GM12891 (cell line): ENCODE data around the gene EDARADD.

Source experiments
- DNase-seq: peaks from one replicate; pipeline ENCODE4 v3.0.0; 2011; ENCODE audit warnings: low spot score; ENCODE audit not compliant: insufficient read length
- FAIRE-seq: peaks from 2 replicates; lab custom pipeline; 2011; peaks lifted over from hg19 to GRCh38; lab: Jason Lieb, UNC
- PAX5 ChIP-seq: IDR thresholded peaks from 2 replicates; pipeline ENCODE4 v1.6.1; 2011; ENCODE audit warnings: low read length, moderate library complexity, mild to moderate bottlenecking; ENCODE audit not compliant: insufficient read depth, severe bottlenecking
- POLR2A ChIP-seq: IDR thresholded peaks from 2 replicates; pipeline ENCODE4 v1.6.1; 2011; ENCODE audit warnings: low read depth, low read length, control low read depth
- POLR2AphosphoS5 ChIP-seq: IDR thresholded peaks from 2 replicates; pipeline ENCODE4 v1.6.1; 2011; ENCODE audit warnings: low read depth, low read length, control low read depth
- POU2F2 ChIP-seq: IDR thresholded peaks from 2 replicates; pipeline ENCODE4 v1.6.1; 2011; ENCODE audit warnings: low read depth, mild to moderate bottlenecking, control low read depth, low read length, moderate library complexity
- SPI1 ChIP-seq: IDR thresholded peaks from 2 replicates; pipeline ENCODE4 v1.6.1; 2011; ENCODE audit warnings: low read depth, low read length, control low read depth
- TAF1 ChIP-seq: IDR thresholded peaks from 2 replicates; pipeline ENCODE4 v1.6.1; 2011; ENCODE audit warnings: low read depth, low read length, control low read depth

EDARADD gene

GRCh38 chr1:236391008-236391407 lies 3.1 kb upstream of the EDARADD start:
- no peak for TF ChIP-seq TAF1
- no peak for TF ChIP-seq POLR2A
- TF ChIP-seq POLR2AphosphoS5 = no peak
- no peak for TF ChIP-seq SPI1
- no peak for TF ChIP-seq PAX5
- no peak for TF ChIP-seq POU2F2
- no peak for FAIRE-seq
- DNase-seq = no peak

GRCh38 chr1:236392182-236392581 lies 1.9 kb upstream of the EDARADD start:
- no peak for DNase-seq
- no peak for FAIRE-seq
- TF ChIP-seq POLR2AphosphoS5 (no peak), POU2F2 (no peak), POLR2A (no peak), PAX5 (no peak), SPI1 (no peak), TAF1 (no peak)

- no peak for TF ChIP-seq TAF1
- no peak for TF ChIP-seq PAX5
- TF ChIP-seq POU2F2 = no peak
- no peak for TF ChIP-seq SPI1
- TF ChIP-seq POLR2AphosphoS5 = no peak
- TF ChIP-seq POLR2A = no peak
- DNase-seq (no peak), FAIRE-seq (no peak)
These were observed 768 bp downstream of the EDARADD start for GRCh38 chr1:236394879-236395229.

DNA sequence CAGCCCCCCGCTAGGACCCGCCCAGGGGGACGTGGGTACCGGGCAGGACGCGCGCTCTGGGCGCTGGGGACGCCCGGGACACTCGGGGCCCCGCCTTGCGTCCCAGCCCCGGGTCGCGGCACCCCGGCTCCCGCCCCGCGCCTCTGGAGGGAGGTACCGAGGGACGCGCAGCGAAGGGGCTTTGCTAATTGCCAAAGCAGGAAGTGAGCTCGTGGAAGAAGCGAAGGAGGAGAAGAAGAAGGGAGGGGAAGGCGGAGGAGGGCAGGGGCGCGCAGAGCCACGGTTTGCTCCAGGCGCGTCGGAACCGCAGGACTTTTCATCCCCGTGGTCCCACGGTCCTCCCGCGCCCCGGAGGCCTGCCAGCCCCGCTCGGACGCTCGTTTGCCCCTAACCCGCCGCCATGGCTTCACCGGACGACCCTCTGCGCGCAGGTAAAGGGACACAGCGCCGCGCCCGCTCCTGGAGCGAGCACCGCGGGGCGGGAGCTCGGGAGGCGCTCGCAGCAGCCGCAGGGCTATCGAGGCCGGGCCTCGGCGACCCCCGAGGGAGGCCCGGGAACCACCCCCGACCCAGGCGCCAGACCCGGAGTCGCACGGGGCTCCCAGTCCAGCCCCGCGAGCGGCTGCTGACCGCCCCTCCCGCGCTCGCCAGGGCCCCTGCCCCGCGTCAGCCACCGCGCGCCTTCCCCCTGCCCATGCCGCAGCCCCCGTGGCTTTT lies 1.3 kb downstream of the EDARADD start:
- FAIRE-seq (peak; percentile 73), DNase-seq (peak; percentile 55)
- no peak for TF ChIP-seq POLR2A
- no peak for TF ChIP-seq PAX5
- TF ChIP-seq POLR2AphosphoS5 = no peak
- TF ChIP-seq POU2F2 = no peak
- TF ChIP-seq SPI1 = no peak
- TF ChIP-seq TAF1 = no peak

DNA sequence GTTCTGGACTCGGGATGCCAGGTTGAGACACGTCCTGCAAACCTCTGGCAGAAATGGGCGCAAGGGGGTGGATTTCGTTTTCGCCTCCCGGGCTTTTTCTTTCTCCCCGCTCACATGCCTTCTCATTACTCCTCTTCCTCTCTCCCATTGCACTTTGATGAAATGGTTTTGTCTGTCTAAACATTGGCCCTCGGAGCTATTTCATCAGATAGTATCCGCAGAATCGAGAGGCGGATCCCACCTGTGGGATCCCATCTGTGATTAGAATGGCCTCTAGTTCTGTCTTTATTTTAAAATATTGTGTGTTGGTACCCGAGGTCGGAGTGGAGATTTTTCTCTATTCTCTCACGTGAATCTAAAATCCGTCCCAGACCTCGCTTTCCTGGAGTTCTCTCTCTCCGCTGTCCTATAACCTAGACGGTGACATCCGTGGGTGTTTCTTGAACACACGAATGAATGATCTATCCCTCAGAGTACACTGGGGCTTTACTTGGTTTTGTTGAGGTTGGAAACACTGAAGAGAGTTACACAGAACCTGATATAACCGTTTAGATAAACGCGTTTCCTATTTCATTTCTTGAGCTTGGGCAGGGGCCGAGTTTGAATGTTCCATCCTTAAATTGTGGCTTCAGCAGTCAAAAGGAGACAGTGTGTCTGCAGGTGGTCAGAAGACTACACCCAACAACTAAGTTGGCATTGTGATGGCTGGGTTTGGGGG lies 2.0 kb downstream of the EDARADD start:
- TF ChIP-seq POLR2A (no peak), PAX5 (no peak), SPI1 (no peak), POLR2AphosphoS5 (no peak), TAF1 (no peak), POU2F2 (no peak)
- FAIRE-seq (no peak), DNase-seq (no peak)

DNA sequence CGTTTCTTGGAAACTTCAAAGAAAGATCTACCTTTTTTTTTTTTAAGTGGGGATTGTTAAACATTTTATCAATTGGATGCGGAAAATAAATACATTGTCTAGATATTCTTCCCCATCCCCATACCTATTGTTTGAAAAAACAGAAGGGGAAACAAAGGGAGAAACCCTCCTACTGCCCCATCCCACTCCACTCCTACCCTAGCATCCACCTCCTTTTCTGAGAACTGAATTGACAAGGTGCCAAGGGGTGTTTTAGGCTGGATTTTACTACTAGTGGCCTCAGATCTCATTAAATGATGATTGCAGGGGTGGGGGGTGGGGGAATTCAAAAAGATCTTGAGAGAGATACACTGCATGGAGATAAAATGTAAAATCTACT lies 2.6 kb downstream of the EDARADD start:
- DNase-seq (no peak), FAIRE-seq (no peak)
- TF ChIP-seq POU2F2 = no peak
- no peak for TF ChIP-seq POLR2AphosphoS5
- no peak for TF ChIP-seq SPI1
- TF ChIP-seq POLR2A = no peak
- no peak for TF ChIP-seq TAF1
- no peak for TF ChIP-seq PAX5

DNA sequence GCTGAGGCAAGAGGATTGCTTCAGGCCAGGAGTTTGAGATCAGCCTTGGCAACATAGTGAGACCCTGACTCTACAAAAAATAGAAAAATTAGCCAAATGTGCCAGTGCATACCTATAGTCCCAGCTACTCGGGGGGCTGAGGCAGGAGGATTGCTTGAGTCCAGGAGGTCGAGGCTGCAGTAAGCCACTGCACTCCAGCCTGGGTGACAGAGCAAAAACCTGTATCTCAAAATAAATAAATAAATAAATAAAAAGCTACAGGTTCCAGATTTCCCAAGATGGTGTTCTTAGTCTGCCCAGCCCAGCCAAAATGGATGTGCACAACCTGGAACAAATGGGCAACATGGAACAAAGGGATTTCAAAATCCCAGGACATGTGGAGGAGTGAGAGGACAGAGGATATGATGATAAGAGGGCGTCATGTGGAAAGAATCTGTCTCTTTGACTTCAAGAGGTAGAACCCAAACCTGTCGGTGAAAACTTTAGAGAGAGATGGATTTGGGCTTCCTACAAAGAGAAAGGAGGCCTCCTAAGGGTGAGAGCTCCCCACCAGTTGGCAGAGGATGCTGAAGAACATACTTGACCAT lies 3.2 kb downstream of the EDARADD start:
- DNase-seq = no peak
- TF ChIP-seq POLR2A = no peak
- FAIRE-seq = no peak

DNA sequence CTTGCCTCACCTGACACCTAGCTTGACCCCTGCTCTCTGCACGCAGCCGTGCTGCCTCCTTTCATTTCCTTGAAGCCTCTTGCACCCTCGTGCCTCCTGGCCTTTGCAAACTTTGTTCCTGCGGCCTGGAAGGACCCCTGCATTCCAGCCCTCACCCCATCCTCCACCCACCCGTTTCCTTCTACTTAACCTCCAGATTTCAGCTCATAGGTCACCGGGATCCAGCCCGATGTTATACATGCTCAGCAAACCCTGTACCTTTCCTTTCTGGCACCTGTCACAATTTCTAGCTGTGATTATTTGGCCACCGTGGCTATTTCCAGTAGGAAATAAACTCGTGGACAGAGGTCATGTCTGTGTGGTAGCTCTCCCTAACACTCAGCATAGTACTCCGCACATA lies 4.5 kb downstream of the EDARADD start:
- no peak for TF ChIP-seq TAF1
- no peak for TF ChIP-seq SPI1
- no peak for TF ChIP-seq PAX5
- TF ChIP-seq POLR2A = no peak
- no peak for TF ChIP-seq POLR2AphosphoS5
- TF ChIP-seq POU2F2 = no peak
- FAIRE-seq (no peak), DNase-seq (no peak)

GRCh38 chr1:236400061-236400603 lies 6.0 kb downstream of the EDARADD start:
- TF ChIP-seq POU2F2 = no peak
- no peak for TF ChIP-seq SPI1
- no peak for TF ChIP-seq POLR2A
- TF ChIP-seq POLR2AphosphoS5 = no peak
- DNase-seq = no peak
- FAIRE-seq = no peak
